PC-9 (cell line): ENCODE measurements around the gene SLC2A3. TPM values are rescaled to one million over a fixed set of nuclear protein-coding genes. Genes with fewer than 3 reads are reported as not detected.
"Not testable (repeated sequence)": the region's sequence is repeated elsewhere in the genome, so short reads cannot be mapped to it uniquely, and the experiment has no call there.

Experiments used
- BruUV-seq: library from RNA; stranded (reverse); fragments of 400-500 nt; replicated peaks from 2 replicates; lab custom pipeline; 2021; lab: Mats Ljungman, UMichigan
- CTCF ChIA-PET: fragments of 300-600 bp; sonication (Branson Sonifier 250); formaldehyde crosslinking; loops from one replicate; lab custom pipeline; 2022; ENCODE audit warnings: antibody characterized with exemption; lab: Charles Lee
- POLR2A ChIA-PET: fragments of 300-600 bp; sonication (Branson Sonifier 250); formaldehyde crosslinking; loops from one replicate; lab custom pipeline; 2022; ENCODE audit warnings: antibody characterized with exemption; ENCODE audit not compliant: unreplicated experiment; lab: Charles Lee
- DNase-seq, 2 experiments: peaks; one replicate each; pipeline versions ENCODE4 v3.0.0 to v3.0.0-alpha.2; 2015 to 2022; ENCODE audit warnings: mixed read lengths in 1 of 2
- H2AFZ ChIP-seq: fragments of 200-600 bp; sonication (generic); 2 replicates; pipeline ENCODE4 v1.8.1; 2017; ENCODE audit warnings: antibody characterized with exemption
- H3F3A ChIP-seq: fragments of 200-600 bp; sonication (generic); 2 replicates; pipeline ENCODE4 v1.8.1; 2017; ENCODE audit warnings: antibody characterized with exemption, mild to moderate bottlenecking, low read depth; ENCODE audit not compliant: insufficient read depth
- H3K27ac ChIP-seq: fragments of 200-600 bp; sonication (generic); 2 replicates; pipeline ENCODE4 v1.6.1; 2016; ENCODE audit warnings: mixed run types
- H3K27me3 ChIP-seq: fragments of 200-600 bp; sonication (generic); 2 replicates; pipeline ENCODE4 v1.6.1; 2016; ENCODE audit warnings: low read depth, mixed run types; ENCODE audit not compliant: insufficient read depth
- H3K36me3 ChIP-seq: fragments of 200-600 bp; sonication (generic); 2 replicates; pipeline ENCODE4 v1.6.1; 2016; ENCODE audit warnings: low read depth, mixed run types
- H3K4me1 ChIP-seq: fragments of 200-600 bp; sonication (generic); replicated peaks from 2 replicates; pipeline ENCODE4 v1.6.1; 2016; ENCODE audit warnings: mixed run types; ENCODE audit not compliant: insufficient read depth
- H3K4me2 ChIP-seq: fragments of 200-600 bp; sonication (generic); 2 replicates; pipeline ENCODE4 v1.6.1; 2017; ENCODE audit warnings: mixed run types
- H3K4me3 ChIP-seq: fragments of 200-600 bp; sonication (generic); 2 replicates; pipeline ENCODE4 v1.6.1; 2016; ENCODE audit warnings: mixed run types
- H3K79me2 ChIP-seq: fragments of 200-600 bp; sonication (generic); 2 replicates; pipeline ENCODE4 v1.6.1; 2017; ENCODE audit warnings: low read depth, mixed run types
- H3K9me2 ChIP-seq: fragments of 200-600 bp; sonication (generic); 2 replicates; pipeline ENCODE4 v1.8.1; 2017; ENCODE audit warnings: mild to moderate bottlenecking; ENCODE audit not compliant: insufficient read depth
- H3K9me3 ChIP-seq: fragments of 200-600 bp; sonication (generic); 2 replicates; pipeline ENCODE4 v1.8.1; 2016; ENCODE audit warnings: low read depth; ENCODE audit not compliant: insufficient read depth
- H4K20me1 ChIP-seq: fragments of 200-600 bp; sonication (generic); 2 replicates; pipeline ENCODE4 v1.8.1; 2017; ENCODE audit not compliant: insufficient read depth
- CTCF ChIP-seq: fragments of 200-600 bp; sonication (generic); conservative IDR thresholded peaks from 2 replicates; pipeline ENCODE4 v1.6.1; 2017; ENCODE audit warnings: mixed run types, antibody characterized with exemption, mild to moderate bottlenecking, moderate library complexity
- EZH2 ChIP-seq: fragments of 200-600 bp; sonication (generic); IDR thresholded peaks from 2 replicates; pipeline ENCODE4 v1.8.0; 2017; ENCODE audit warnings: antibody characterized with exemption, low read depth
- intact Hi-C: fragments of 100-400 bp; cut with micrococcal nuclease; formaldehyde crosslinking; loops from one replicate; pipeline ENCODE4 v1.10.0; 2022; ENCODE audit not compliant: unreplicated experiment
- total RNA-seq: library from RNA; stranded (reverse); gene quantifications from 2 replicates; pipeline ENCODE4 v1.2.3, GENCODE V29; 2021

SLC2A3 gene
- total RNA-seq, 1 experiment from 2014 or later, result 26.2 TPM

- POLR2A ChIA-PET, result no interaction called here
- peaks cover 5% of the 10 kb centered on the region; the same call in 1 of the 2 replicates for H3K79me2 ChIP-seq
- H3K27ac ChIP-seq, result no peak overlapping the region
- no peak overlapping the region for H3K4me3 ChIP-seq
- H3K27me3 ChIP-seq, result no peaks in the 10 kb centered on the region
- CTCF ChIA-PET, result interaction anchor here (0.6 kb wide), 1 partner anchor 12 kb away, joined by 5 read pairs; no protein-coding TSS in a partner anchor
- DNase-seq, result no peak
- no peaks in the 10 kb centered on the region for H3K9me2 ChIP-seq
- no peaks in the 10 kb centered on the region for H4K20me1 ChIP-seq
- intact Hi-C loops, result no loop called here
- H3K9me3 ChIP-seq, result no peaks in the 10 kb centered on the region
- H3K4me1 ChIP-seq, result peaks cover 20% of the 10 kb centered on the region
- peaks cover 35% of the 10 kb centered on the region for H3F3A ChIP-seq
- no peak for TF ChIP-seq CTCF
- no peak for TF ChIP-seq EZH2
- no peak overlapping the region for H3K4me2 ChIP-seq
- BruUV-seq, result no TSS peak
- no peaks in the 10 kb centered on the region for H3K36me3 ChIP-seq
- H2AFZ ChIP-seq, result no peak overlapping the region
Observed at GRCh38 chr12:7972734-7973456, 36.9 kb upstream of the SLC2A3 start.

GRCh38 chr12:7972269-7972668, 36.3 kb upstream of the SLC2A3 start:
- H3K27ac ChIP-seq, H2AFZ ChIP-seq, DNase-seq, POLR2A ChIA-PET, CTCF ChIA-PET, H3K9me3 ChIP-seq, BruUV-seq, H3K4me2 ChIP-seq, intact Hi-C loops, H3K79me2 ChIP-seq, H3K36me3 ChIP-seq, H3K4me3 ChIP-seq, H3K9me2 ChIP-seq, H4K20me1 ChIP-seq, H3K27me3 ChIP-seq: not testable (repeated sequence)
- H3F3A ChIP-seq, result peaks cover 31% of the 10 kb centered on the region
- H3K4me1 ChIP-seq, result peaks cover 18% of the 10 kb centered on the region

- H3K79me2 ChIP-seq, H4K20me1 ChIP-seq, H3K9me3 ChIP-seq, H3K9me2 ChIP-seq, POLR2A ChIA-PET, DNase-seq, H3K27me3 ChIP-seq, H2AFZ ChIP-seq, BruUV-seq, H3K4me2 ChIP-seq, H3K27ac ChIP-seq, H3K4me3 ChIP-seq, H3K36me3 ChIP-seq: not testable (repeated sequence)
- intact Hi-C loops, result loop anchor here (2.0 kb wide), 1 partner anchor 23 kb away; no protein-coding TSS in a partner anchor
- Histone ChIP-seq H3F3A (peaks cover 26% of the 10 kb centered on the region), H3K4me1 (peaks cover 18% of the 10 kb centered on the region)
- CTCF ChIA-PET, result interaction anchor here (0.6 kb wide), 2 partner anchors 532 to 1592 kb away, joined by 5 to 7 read pairs; no protein-coding TSS in a partner anchor
Observed at GRCh38 chr12:7971765-7972164, 35.8 kb upstream of the SLC2A3 start.

- intact Hi-C loops, result loop anchor here (2.0 kb wide), 1 partner anchor 24 kb away; no protein-coding TSS in a partner anchor
- peaks cover 18% of the 10 kb centered on the region for H3K4me1 ChIP-seq
- no peaks in the 10 kb centered on the region for H3K36me3 ChIP-seq
- no peaks in the 10 kb centered on the region for H3K9me3 ChIP-seq
- H3K27me3 ChIP-seq, result no peaks in the 10 kb centered on the region
- peak overlapping the region; percentile 86 for H2AFZ ChIP-seq
- H3K4me3 ChIP-seq, result peak overlapping the region; percentile 58
- no peaks in the 10 kb centered on the region for H4K20me1 ChIP-seq
- ChIA-PET CTCF (interaction anchor here (0.9 to 1.2 kb wide), 2 partner anchors 15 to 24 kb away, joined by 4 to 7 read pairs; no protein-coding TSS in a partner anchor), POLR2A (interaction anchor here (0.5 to 0.9 kb wide), 7 partner anchors 10 to 336 kb away, joined by 3 to 14 read pairs (median 6); no protein-coding TSS in a partner anchor)
- peak overlapping the region; percentile 81 for H3K4me2 ChIP-seq
- no TSS peak for BruUV-seq
- peak overlapping the region; percentile 65 for H3K27ac ChIP-seq
- peak; percentile 90 to 98 for DNase-seq
- peaks cover 5% of the 10 kb centered on the region; the same call in 1 of the 2 replicates for H3K79me2 ChIP-seq
- H3K9me2 ChIP-seq, result no peaks in the 10 kb centered on the region
- no peak for TF ChIP-seq EZH2
- no peak for TF ChIP-seq CTCF
- peaks cover 26% of the 10 kb centered on the region for H3F3A ChIP-seq
Observed at GRCh38 chr12:7970475-7971252, 34.7 kb upstream of the SLC2A3 start.
